Transverse colon (tissue), 4 donors: ENCODE measurements around the gene OBSCN. TPM values are rescaled to one million over a fixed set of nuclear protein-coding genes. Genes with fewer than 3 reads are reported as not detected.

Source experiments
- DNase-seq: peaks from one replicate; pipeline ENCODE4 v3.0.0-alpha.2; 2019
- H3K27ac ChIP-seq, 4 donors: fragments of 200-600 bp; sonication (generic); 2 replicates each; pipeline ENCODE4 v1.5.1; 2016 to 2018; ENCODE audit warnings: inconsistent platforms in 4 of 4
- H3K27me3 ChIP-seq: fragments of 200-600 bp; sonication (generic); 2 replicates; pipeline ENCODE4 v1.5.1; 2017; ENCODE audit warnings: inconsistent platforms
- H3K36me3 ChIP-seq, 4 donors: fragments of 200-600 bp; sonication (generic); 2 replicates each; pipeline ENCODE4 v1.5.1; 2017 to 2019; ENCODE audit warnings: inconsistent platforms in 4 of 4
- H3K4me1 ChIP-seq, 4 donors: fragments of 200-600 bp; sonication (generic); 2 replicates each; pipeline ENCODE4 v1.5.1; 2017 to 2020; ENCODE audit warnings: inconsistent platforms in 4 of 4
- H3K4me3 ChIP-seq, 4 donors: fragments of 200-600 bp; sonication (generic); 1 replicate in 1 of 4; 2 replicates in 3 of 4; pipeline versions ENCODE4 v1.5.1 to v1.6.1; 2017 to 2019; ENCODE audit warnings: inconsistent platforms in 4 of 4
- H3K9me3 ChIP-seq, 2 donors: fragments of 200-600 bp; sonication (generic); 2 replicates each; pipeline ENCODE4 v1.5.1; 2017 to 2019; ENCODE audit warnings: inconsistent platforms in 2 of 2
- EP300 ChIP-seq: sonication (generic); formaldehyde crosslinking; IDR thresholded peaks from one replicate; pipeline ENCODE4 v1.6.1; 2017; ENCODE audit warnings: antibody characterized with exemption, low read depth
- POLR2A ChIP-seq: fragments of 450-650 bp; IDR thresholded peaks from one replicate; pipeline ENCODE4 v1.6.1; 2016; ENCODE audit warnings: antibody characterized with exemption, mild to moderate bottlenecking, moderate library complexity
- POLR2AphosphoS5 ChIP-seq, 3 donors: sonication (generic); formaldehyde crosslinking; IDR thresholded peaks; one replicate each; pipeline ENCODE4 v1.6.1; 2016; ENCODE audit warnings: antibody characterized with exemption in 3 of 3
- WGBS, 2 donors: methylation state at CpG; one replicate each; pipeline ENCODE4 v1.1.5; 2018; ENCODE audit warnings: low coverage in 1 of 2; 5-methylcytosine and 5-hydroxymethylcytosine counted together
- in situ Hi-C, 4 donors: fragments of 200-750 bp; cut with MboI; loops; one replicate each; pipeline versions ENCODE4 v1.15.0 to v1.15.1; 2017; ENCODE audit warnings: low sequenced_read_pairs in 3 of 4, low pct_ligation_motif_present in 1 of 4, low pct_unique_long_range_greater_than_20kb in 1 of 4
- intact Hi-C: fragments of 100-400 bp; cut with DNase I; formaldehyde crosslinking; loops from one replicate; pipeline ENCODE4 v1.15.1; 2023; ENCODE audit warnings: low total_unique reads
- total RNA-seq, 4 donors: library from RNA; depleted of rRNA; stranded (reverse); fragments of >200 nt; gene quantifications; one replicate each; pipeline ENCODE4 v1.1.0, GENCODE V29; 2016
- TF ChIP-seq, protein P1 (sequence below), 5 experiments: fragments of 200-600 bp in 3 of 5; fragments of 450-650 bp in 2 of 5; sonication (generic) in 3 of 5; IDR thresholded peaks; 1 replicate in 2 of 5; 2 replicates in 3 of 5; pipeline ENCODE4 v1.5.1; 2016 to 2017; ENCODE audit warnings: antibody characterized with exemption in 5 of 5, inconsistent platforms in 3 of 5, mild to moderate bottlenecking in 2 of 5, moderate library complexity in 1 of 5

The OBSCN gene
- total RNA-seq, 4 donors from 2014 or later, result 11.9 to 21.7 (median 15.8) TPM

DNA sequence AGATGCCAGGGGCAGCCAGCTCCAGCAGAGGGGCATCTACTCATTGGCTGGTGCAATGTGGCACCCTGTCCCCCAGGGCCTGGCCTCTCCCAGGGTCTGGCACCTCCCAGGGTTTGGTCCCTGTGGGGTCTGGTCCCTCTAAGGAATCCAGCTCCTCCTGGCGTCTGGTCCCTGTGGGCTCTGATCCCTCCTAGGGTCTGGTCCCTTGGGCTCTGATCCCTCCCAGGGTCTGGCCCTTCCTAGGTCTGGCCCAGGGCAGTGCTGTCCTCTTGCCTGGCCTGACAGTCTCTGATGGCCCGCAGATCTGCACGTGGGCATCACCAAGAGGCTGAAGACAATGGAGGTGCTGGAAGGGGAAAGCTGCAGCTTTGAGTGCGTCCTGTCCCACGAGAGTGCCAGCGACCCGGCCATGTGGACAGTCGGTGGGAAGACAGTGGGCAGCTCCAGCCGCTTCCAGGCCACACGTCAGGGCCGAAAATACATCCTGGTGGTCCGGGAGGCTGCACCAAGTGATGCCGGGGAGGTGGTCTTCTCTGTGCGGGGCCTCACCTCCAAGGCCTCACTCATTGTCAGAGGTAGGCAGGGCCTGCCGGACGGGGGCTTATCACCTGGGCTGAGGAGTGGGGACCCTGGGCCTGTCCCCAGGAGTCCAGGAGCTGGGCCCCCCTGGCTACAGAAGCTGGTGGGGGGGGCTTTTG, 73.9 kb downstream of the OBSCN start:
- in situ Hi-C loops (no loop called here), intact Hi-C loops (no loop called here)
- Histone ChIP-seq H3K27ac (no peak overlapping the region), H3K36me3 (no peaks in the 10 kb centered on the region), H3K27me3 (no peaks in the 10 kb centered on the region), H3K9me3 (no peaks in the 10 kb centered on the region), H3K4me3 (no peak overlapping the region), H3K4me1 (no peaks in the 10 kb centered on the region)
- 93% methylated on average over 15 of the region's 16 CpGs; no CpG with 5 or more reads in 1 of the 2 donors for WGBS, 2 donors
- TF ChIP-seq POLR2AphosphoS5 (IDR thresholded peaks at IDR 0.05), result no peak
- TF ChIP-seq, protein P1, sequence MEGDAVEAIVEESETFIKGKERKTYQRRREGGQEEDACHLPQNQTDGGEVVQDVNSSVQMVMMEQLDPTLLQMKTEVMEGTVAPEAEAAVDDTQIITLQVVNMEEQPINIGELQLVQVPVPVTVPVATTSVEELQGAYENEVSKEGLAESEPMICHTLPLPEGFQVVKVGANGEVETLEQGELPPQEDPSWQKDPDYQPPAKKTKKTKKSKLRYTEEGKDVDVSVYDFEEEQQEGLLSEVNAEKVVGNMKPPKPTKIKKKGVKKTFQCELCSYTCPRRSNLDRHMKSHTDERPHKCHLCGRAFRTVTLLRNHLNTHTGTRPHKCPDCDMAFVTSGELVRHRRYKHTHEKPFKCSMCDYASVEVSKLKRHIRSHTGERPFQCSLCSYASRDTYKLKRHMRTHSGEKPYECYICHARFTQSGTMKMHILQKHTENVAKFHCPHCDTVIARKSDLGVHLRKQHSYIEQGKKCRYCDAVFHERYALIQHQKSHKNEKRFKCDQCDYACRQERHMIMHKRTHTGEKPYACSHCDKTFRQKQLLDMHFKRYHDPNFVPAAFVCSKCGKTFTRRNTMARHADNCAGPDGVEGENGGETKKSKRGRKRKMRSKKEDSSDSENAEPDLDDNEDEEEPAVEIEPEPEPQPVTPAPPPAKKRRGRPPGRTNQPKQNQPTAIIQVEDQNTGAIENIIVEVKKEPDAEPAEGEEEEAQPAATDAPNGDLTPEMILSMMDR (IDR thresholded peaks at IDR 0.05), result no peak
- no peak for TF ChIP-seq POLR2A
- no peak for TF ChIP-seq EP300
- peak; percentile 4 for DNase-seq

DNA sequence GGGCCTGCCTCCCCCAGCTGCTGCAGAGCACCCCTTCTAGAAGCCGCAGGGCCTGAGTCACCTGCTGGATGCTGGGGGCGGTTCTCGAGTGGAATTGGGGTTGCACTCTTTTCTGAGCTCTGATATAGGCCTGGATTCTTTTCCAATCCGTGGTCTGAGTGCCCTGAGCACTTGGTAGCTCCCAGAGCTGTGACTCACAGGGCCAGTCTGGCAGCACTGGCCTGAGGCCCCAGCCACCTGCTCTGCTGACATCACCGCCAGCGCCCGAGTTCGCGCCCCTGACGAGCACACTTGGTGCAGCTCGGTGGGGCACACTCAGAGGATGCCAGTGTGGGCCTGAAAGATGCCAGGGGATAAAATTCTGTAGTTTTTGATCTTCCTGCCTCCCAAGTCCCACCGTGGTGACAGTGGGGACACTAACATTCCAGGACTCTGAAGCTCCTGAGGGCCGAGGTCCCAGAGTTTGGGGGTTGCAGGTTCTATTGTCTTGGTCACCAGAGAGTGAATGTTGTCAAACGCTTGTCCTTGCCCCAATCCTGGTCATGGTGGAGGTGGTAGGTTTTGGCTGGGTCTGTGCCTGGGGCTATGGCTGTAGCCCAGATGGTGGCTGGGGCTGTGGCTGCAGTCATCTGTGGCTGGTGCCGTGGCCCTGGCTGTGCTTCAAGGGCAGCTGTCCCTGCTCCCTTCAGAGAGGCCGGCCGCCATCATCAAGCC, 74.6 kb downstream of the OBSCN start:
- intact Hi-C loops, result no loop called here
- TF ChIP-seq POLR2A, result no peak
- no peak for TF ChIP-seq EP300
- TF ChIP-seq, protein P1 (IDR thresholded peaks at IDR 0.05), result no peak
- in situ Hi-C loops, result no loop called here
- Histone ChIP-seq H3K4me3 (no peak overlapping the region), H3K4me1 (no peaks in the 10 kb centered on the region), H3K27me3 (no peaks in the 10 kb centered on the region), H3K36me3 (no peaks in the 10 kb centered on the region), H3K27ac (no peak overlapping the region), H3K9me3 (no peaks in the 10 kb centered on the region)
- 88% methylated on average over 13 of the region's 17 CpGs; no CpG with 5 or more reads in 1 of the 2 donors for WGBS, 2 donors
- peak; percentile 5 for DNase-seq

DNA sequence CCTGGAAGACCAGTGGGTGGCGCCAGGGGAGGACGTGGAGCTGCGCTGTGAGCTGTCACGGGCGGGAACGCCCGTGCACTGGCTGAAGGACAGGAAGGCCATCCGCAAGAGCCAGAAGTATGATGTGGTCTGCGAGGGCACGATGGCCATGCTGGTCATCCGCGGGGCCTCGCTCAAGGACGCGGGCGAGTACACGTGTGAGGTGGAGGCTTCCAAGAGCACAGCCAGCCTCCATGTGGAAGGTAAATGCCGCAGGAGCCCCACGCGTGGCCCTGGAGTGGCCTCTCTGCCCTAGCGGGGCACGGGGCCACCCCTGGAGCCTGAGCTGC, 75.2 kb downstream of the OBSCN start:
- no peaks in the 10 kb centered on the region for H3K4me1 ChIP-seq
- no peak for TF ChIP-seq POLR2A
- TF ChIP-seq EP300, result no peak
- TF ChIP-seq POLR2AphosphoS5 (IDR thresholded peaks at IDR 0.05), result no peak
- TF ChIP-seq, protein P1 (IDR thresholded peaks at IDR 0.05), result no peak
- in situ Hi-C loops (no loop called here), intact Hi-C loops (no loop called here)
- 93% methylated on average over 22 of the region's 22 CpGs; no CpG with 5 or more reads in 1 of the 2 donors for WGBS, 2 donors
- no peaks in the 10 kb centered on the region for H3K27me3 ChIP-seq
- no peak for DNase-seq
- H3K4me3 ChIP-seq, result no peak overlapping the region
- no peak overlapping the region for H3K27ac ChIP-seq
- H3K36me3 ChIP-seq, result no peaks in the 10 kb centered on the region
- no peaks in the 10 kb centered on the region for H3K9me3 ChIP-seq

DNA sequence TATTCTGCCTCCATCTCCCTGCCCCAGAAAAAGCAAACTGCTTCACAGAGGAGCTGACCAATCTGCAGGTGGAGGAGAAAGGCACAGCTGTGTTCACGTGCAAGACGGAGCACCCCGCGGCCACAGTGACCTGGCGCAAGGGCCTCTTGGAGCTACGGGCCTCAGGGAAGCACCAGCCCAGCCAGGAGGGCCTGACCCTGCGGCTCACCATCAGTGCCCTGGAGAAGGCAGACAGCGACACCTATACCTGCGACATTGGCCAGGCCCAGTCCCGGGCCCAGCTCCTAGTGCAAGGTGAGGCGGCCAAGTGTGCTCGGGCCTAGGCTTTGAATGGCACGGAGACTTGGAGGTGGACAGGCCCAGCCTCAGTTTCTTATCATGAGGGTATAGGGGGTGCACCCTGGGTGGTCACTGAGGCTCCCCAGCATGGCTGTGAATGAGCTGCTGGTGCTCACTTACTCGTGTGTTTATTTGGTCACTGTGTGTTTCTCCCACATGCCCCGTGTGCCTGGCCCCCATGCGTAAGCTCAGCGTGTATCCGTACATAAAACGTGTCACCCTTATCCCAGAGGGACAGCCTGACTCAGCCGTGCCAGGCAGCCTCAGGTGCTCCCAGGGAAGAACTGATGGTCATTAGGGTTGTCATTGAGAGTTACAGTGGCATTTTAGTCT, 75.8 kb downstream of the OBSCN start:
- Histone ChIP-seq H3K4me1 (no peaks in the 10 kb centered on the region), H3K27ac (no peak overlapping the region), H3K27me3 (no peaks in the 10 kb centered on the region), H3K36me3 (no peaks in the 10 kb centered on the region), H3K4me3 (no peak overlapping the region), H3K9me3 (no peaks in the 10 kb centered on the region)
- TF ChIP-seq POLR2AphosphoS5 (IDR thresholded peaks at IDR 0.05), result no peak
- TF ChIP-seq, protein P1 (IDR thresholded peaks at IDR 0.05), result no peak
- TF ChIP-seq EP300, result no peak
- no peak for TF ChIP-seq POLR2A
- DNase-seq, result peak; percentile 1
- in situ Hi-C loops, result no loop called here
- 85 to 96% methylated on average over 5 to 16 of the region's 20 CpGs for WGBS, 2 donors
- intact Hi-C loops, result no loop called here
